Thoracic aorta (tissue), 2 donors: Measurements from ENCODE around the gene SLC35F1. TPM values are rescaled to one million over a fixed set of nuclear protein-coding genes. Genes with fewer than 3 reads are reported as not detected.

Experiments used
- ATAC-seq: fragments of 150-250 bp; one replicate; pipeline ENCODE4 v1.8.0; 2017; ENCODE audit warnings: low read depth; ENCODE audit not compliant: insufficient number of reproducible peaks, low FRiP score
- DNase-seq: peaks from one replicate; pipeline ENCODE4 v3.0.0-alpha.2; 2020; ENCODE audit warnings: low spot score
- H3K27ac ChIP-seq, 2 donors: fragments of 200-600 bp; sonication (generic); 1 replicate in 1 of 2; 2 replicates in 1 of 2; pipeline ENCODE4 v1.5.1; 2016; ENCODE audit warnings: mild to moderate bottlenecking in 2 of 2, moderate library complexity in 2 of 2
- H3K27me3 ChIP-seq: fragments of 200-600 bp; sonication (generic); replicated peaks from 2 replicates; pipeline ENCODE4 v1.6.0; 2016; ENCODE audit warnings: mild to moderate bottlenecking; ENCODE audit not compliant: insufficient read depth
- H3K36me3 ChIP-seq: fragments of 200-600 bp; sonication (generic); one replicate; pipeline ENCODE4 v1.5.1; 2016
- H3K4me1 ChIP-seq, 2 donors: fragments of 200-600 bp; sonication (generic); 1 replicate in 1 of 2; 2 replicates in 1 of 2; pipeline versions ENCODE4 v1.5.1 to v1.6.0; 2016; ENCODE audit warnings: low read depth in 2 of 2, mild to moderate bottlenecking in 1 of 2; ENCODE audit not compliant: control insufficient read depth in 1 of 2
- H3K4me3 ChIP-seq: fragments of 200-600 bp; sonication (generic); 2 replicates; pipeline ENCODE4 v1.5.1; 2016; ENCODE audit warnings: mild to moderate bottlenecking
- H3K9me3 ChIP-seq: fragments of 200-600 bp; sonication (generic); 2 replicates; pipeline ENCODE4 v1.5.1; 2016
- CTCF ChIP-seq: fragments of 200-600 bp; sonication (generic); IDR thresholded peaks from one replicate; pipeline ENCODE4 v1.5.1; 2019; ENCODE audit warnings: antibody characterized with exemption
- total RNA-seq, 2 donors: library from RNA; depleted of rRNA; stranded (reverse); fragments of >200 nt; gene quantifications; one replicate each; pipeline versions ENCODE4 v1.1.0 to v1.2.3, GENCODE V29; 2016

SLC35F1 gene
- total RNA-seq, 2 donors from 2014 or later = 0.81 to 3.0 TPM

GRCh38 chr6:118083711-118084110, 176.6 kb downstream of the SLC35F1 start:
- H3K4me3 ChIP-seq = no peak overlapping the region
- no peaks in the 10 kb centered on the region for H3K27me3 ChIP-seq
- no peaks in the 10 kb centered on the region for H3K4me1 ChIP-seq
- no peak for TF ChIP-seq CTCF
- ATAC-seq = no peak
- H3K9me3 ChIP-seq = no peaks in the 10 kb centered on the region
- no peak for DNase-seq
- H3K36me3 ChIP-seq = no peaks in the 10 kb centered on the region
- H3K27ac ChIP-seq = no peak overlapping the region

- no peak for TF ChIP-seq CTCF
- ATAC-seq (no peak), DNase-seq (no peak)
- H3K36me3 ChIP-seq = no peaks in the 10 kb centered on the region
- no peaks in the 10 kb centered on the region for H3K9me3 ChIP-seq
- no peak overlapping the region for H3K27ac ChIP-seq
- no peak overlapping the region for H3K4me3 ChIP-seq
- no peaks in the 10 kb centered on the region for H3K27me3 ChIP-seq
- H3K4me1 ChIP-seq = no peaks in the 10 kb centered on the region
Measured at GRCh38 chr6:118085665-118086064, 178.6 kb downstream of the SLC35F1 start.

- Histone ChIP-seq H3K36me3 (no peaks in the 10 kb centered on the region), H3K27ac (no peak overlapping the region), H3K9me3 (no peaks in the 10 kb centered on the region), H3K4me1 (no peaks in the 10 kb centered on the region), H3K27me3 (no peaks in the 10 kb centered on the region), H3K4me3 (no peak overlapping the region)
- TF ChIP-seq CTCF = no peak
- no peak for ATAC-seq
- no peak for DNase-seq
Measured at GRCh38 chr6:118086159-118086558, 179.1 kb downstream of the SLC35F1 start.

- DNase-seq (no peak), ATAC-seq (no peak)
- Histone ChIP-seq H3K9me3 (no peaks in the 10 kb centered on the region), H3K27ac (no peak overlapping the region), H3K36me3 (no peaks in the 10 kb centered on the region), H3K27me3 (no peaks in the 10 kb centered on the region), H3K4me1 (no peaks in the 10 kb centered on the region), H3K4me3 (no peak overlapping the region)
- TF ChIP-seq CTCF = no peak
Measured at GRCh38 chr6:118092086-118092485, 185.0 kb downstream of the SLC35F1 start.

GRCh38 chr6:118097576-118097975, 190.5 kb downstream of the SLC35F1 start:
- no peak for TF ChIP-seq CTCF
- no peaks in the 10 kb centered on the region for H3K4me1 ChIP-seq
- ATAC-seq = no peak
- no peak overlapping the region for H3K27ac ChIP-seq
- no peaks in the 10 kb centered on the region for H3K36me3 ChIP-seq
- no peaks in the 10 kb centered on the region for H3K27me3 ChIP-seq
- no peaks in the 10 kb centered on the region for H3K9me3 ChIP-seq
- no peak overlapping the region for H3K4me3 ChIP-seq
- no peak for DNase-seq
